ENCODE measurements around the gene MRPS6.

The MRPS6 gene

DNA sequence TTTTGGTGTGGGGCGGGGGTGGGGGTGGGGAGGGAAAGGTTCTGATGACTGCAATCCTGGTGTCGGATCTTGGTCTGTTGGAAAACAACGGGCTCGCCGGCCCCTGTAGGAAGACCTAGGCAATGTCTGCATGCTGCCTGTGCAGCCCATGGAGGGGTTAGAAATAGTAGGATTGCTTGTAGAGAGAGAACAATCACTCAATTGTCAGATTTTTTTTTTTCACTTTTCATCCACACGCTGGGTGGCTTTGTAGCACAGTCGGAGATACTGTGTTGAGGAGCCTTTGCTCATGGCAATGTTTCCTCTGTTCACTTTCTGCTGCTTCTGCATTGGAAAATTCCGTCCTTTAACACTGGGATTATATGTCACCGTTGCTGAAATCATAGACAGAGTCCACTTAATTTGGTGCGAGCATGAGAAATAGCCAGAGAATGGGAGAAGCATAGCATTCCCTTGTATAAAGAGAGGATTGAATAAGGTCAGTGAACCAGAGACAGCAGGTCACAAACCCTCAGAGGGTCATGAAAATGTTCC is 107.5 kb downstream of the MRPS6 start:
- DNase-seq (ENCODE audit: low read depth), result no peak

DNA sequence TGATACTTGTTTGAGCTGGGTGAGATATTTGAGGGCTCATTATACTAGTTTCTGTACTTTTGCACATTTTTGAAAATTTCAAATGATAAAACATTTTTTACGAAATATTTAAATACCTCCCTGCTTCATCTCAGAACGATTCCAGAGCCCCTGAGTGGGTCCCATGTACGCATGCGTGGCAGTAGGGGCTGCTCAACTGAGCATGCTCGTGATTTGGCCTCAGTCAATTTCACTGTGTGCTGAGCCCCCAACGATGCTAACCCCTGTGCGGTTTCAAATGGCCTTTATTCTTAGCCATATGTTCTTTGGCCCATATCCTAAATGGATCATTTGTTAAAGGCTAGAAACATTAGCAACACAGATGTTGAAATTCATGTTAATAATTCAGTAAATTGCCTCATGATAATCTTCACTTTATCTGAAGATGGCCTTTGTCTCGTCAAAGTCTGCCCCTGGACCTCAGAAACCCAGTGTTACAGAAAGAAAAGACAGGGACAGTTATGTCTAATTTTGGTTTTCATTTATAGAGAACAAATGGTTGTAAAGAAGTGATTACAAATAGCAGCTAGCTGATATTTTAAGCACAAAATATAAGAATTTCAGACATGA is 108.2 kb downstream of the MRPS6 start:
- DNase-seq (ENCODE audit: low read depth), result no peak

DNA sequence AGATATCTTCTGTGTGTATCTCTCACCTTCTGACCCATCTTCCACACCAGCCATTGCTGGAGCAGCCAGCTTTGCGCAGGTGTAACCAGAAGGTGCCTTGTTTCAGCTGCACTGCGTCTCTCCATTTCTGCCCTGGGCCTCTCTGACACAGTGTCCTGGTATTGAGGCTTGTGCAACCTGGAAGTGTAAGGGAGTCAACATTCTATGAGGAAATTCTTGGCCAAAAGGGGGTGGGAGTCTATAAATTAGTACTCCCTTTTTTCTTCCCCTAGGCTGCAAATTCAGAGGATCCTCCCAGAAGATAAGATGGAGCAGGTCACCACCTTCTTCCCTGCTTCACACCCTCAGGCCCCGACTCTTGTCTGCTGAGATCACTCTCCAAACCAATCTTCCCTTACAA is 109.1 kb downstream of the MRPS6 start:
- DNase-seq (ENCODE audit: low read depth), result no peak

DNA sequence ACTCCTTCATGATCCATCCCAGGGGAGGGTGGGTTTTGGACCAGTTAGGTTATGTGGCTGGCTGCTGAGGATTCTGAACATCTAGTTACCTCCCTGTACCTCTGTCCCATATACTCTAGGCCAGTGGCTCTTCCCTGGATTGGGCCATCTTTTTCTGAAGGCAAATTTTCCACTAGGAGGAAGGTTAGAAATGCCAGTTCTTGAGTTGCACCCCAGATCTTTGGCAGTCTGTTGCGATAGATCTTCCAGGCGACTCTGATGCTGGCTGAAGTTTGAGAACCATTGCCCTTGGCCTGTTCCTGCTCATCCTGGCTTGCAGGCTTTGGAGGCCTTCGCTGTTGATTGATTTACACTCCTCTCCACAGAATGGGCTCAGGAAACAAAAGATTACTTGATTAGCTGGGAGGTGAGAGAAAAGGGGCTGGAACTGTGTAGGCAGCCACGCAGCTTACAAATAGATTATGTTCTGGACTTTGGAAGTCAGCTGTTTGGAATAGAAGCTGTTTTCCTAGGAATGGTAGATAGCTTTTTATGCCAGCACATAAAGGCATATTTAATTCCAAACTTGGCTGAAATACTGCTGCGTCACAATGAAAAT is 110.1 kb downstream of the MRPS6 start:
- DNase-seq (ENCODE audit: low read depth), result no peak

DNA sequence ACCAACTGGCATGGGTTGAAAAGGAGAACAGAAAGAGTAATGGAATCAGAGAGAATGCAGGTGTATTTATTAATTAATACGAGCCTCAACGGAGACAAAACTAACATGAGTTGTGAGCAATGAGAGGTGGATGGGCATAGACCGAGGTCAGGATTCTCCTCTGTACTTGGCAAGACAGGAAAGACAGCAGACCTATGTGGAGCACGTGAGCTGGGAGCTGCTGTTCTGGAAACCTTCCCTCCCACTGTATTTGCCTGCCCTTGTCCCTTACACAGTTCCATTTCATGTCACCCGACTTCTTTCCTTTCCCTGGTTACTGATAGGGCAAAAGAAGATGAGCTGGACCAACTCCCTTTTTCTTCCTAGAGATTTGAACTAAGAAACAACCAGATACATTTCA is 110.9 kb downstream of the MRPS6 start:
- DNase-seq (ENCODE audit: low read depth), result no peak

DNA sequence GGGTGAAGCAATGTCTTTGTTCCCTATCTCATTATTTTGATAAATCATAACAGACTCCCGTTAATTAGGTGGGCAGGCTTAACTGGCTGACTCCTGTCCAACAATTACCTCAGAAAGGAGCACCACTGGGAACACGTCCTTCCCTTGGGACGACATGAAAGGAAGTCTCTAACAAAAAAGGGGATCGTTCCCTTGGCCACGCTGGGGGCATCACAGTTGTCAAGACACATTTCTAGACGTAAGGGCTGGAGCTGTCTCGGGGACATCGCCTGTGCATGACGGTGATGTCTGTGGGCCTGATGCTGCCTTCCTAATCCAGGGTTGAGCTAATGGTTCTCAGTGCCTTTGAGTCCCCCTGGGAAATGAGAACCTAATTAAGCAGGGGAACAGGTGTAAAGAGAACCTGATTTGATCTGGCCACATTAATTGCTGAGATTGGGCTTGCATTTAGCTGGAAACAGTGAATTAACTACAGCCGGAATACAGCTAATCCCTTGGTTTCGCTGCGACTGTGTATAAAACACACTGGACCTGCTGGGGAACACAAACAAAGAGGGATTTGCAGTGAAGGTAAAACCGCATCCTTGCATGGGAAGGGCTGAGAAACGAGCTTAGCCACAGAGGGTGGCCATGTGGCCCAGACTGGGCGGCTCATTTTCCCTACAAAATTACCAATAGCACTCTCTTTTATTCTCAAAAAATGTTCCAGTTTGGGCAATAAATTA is 111.8 kb downstream of the MRPS6 start:
- DNase-seq (ENCODE audit: low read depth), result no peak

DNA sequence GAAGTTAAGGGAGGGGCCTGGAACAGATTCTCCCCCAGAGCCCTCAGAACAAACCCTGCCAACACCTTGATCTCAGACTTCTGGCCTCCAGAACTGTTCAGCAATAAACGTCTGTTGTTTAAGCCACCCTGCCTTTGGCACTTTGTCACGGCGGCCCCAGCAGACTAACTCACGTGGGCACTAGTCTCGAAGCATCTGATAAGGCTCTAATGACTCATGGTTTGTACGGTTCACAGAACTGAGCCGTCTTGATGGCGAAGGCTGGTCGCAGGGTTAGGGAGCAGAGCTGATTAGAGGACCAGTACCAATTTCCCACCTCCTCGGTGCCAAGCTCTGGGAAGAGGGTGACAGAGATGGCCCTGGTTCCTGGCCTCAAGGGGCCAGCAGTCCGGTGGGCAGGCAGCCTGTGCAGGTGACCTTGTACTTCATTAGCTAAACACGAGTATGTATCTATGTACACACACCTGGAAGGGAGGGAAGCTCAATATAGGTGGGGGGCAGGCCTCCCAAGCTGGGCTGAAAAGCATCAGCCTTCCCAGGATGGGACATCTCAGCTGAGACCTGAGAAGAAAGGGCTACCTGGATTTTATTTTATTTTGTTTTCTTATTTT is 112.8 kb downstream of the MRPS6 start:
- DNase-seq (ENCODE audit: low read depth), result no peak

DNA sequence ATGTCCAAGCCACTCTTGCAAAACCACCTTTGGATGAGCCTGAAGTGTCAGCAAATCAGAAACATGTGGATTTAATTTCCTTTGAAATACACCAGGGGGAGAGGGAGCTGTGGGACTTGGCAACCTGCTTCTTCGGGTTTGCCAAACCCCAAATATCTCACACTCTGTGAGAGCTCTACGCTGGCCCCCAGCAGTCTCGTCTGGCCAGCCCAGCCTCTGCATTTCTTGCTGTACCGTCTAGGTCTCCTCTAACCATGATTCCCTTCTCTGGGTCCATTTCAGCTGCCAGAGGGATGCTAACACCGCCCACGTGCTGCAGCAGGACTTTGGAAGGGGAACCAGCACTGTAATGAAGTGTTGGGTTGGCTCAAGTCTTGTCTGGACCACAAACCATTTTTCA is 114.6 kb downstream of the MRPS6 start:
- DNase-seq (ENCODE audit: low read depth), result no peak

DNA sequence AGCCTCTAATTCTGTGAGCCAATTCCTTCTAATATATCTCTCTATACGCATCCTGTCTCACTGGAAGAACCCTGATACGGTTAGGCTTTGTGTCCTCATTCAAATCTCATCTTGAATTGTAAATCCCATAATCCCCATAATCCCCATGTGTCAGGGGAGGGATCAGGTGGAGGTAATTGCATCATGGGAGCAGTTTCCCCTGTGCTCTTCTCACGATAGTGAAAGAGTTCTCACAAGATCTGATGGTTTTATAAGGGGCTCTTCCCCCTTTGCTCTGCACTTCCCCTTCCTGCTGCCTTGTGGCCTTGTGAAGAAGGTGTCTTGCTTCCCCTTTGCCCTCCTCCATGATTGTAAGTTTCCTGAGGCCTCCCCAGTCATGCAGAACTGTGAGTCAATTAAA is 116.1 kb downstream of the MRPS6 start:
- no peak for DNase-seq (ENCODE audit: low read depth)

DNA sequence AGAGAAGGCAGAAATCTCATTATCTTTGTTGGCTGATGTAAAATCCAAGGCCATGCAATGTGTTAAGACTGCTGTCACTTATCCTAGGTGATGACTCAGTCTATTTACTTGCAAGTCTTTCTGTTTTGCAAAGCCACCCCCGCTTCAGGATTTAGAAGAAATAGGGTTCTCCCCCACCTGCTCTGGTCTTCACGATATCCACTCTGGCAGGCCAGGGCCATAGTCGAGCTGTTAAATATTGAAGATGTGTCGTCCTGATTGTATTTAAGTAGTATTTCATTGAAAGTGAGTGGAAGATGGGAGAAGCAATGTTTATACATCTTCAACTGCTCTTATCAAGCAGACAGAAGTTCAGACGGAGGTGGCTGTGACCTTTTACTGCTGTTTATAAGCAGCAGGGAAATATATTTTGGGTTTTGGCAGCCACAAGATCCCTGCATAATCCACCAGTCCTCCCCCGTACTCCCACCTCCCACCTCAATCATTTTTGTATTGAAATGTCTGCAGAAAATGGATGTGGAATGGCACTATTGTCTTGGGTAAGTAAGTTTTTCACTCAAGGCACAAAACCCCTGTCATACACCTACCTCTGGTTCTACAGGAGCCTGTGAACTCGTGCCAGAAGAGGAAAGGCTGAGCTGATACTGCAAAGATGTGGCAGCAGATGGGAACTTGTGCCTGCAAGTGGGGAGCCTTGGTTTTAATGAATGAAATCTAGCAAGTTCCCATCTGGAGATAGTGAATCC is 117.4 kb downstream of the MRPS6 start:
- no peak for DNase-seq (ENCODE audit: low read depth)

DNA sequence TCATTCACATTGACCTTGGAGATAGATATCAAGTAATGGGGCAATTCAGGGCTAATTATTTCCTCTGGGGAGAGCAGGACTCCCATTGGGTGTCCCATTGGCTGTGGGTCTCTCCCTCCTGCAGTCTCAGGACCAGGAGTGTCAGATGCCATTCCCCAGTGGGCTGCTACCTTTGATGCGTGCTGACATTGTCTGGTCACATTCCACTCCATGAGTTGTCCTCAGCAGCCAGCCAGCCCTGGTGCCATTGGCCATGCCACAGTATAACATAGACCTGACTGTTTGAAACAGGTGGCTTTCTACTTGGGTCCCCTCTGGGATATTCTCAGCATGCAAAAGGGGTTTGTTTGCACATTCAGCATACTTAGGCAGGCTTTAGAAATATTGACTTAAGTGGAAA is 118.5 kb downstream of the MRPS6 start:
- no peak for DNase-seq (ENCODE audit: low read depth)
